ENCODE measurements around the gene ARGLU1.

GRCh38 chr13:106595625-106596024 lies 27.7 kb upstream of the ARGLU1 start:
- TF ChIP-seq GATA2 (IDR thresholded peaks at IDR 0.05; ENCODE audit: low read depth, low read length) (no peak), GATA3 (IDR thresholded peaks at IDR 0.05; ENCODE audit: low read depth, low read length) (no peak)

Data from SH-SY5Y (cell line).